Activated CD8-positive, alpha-beta T cell treated with anti-CD3 and anti-CD28 coated beads, Interleukin-2, amount 10 ng/mL, durations not matched to agents 7 days and 5 days (primary cell): ENCODE results near the gene FBXW5. TPM values are rescaled to one million over a fixed set of nuclear protein-coding genes. Genes with fewer than 3 reads are reported as not detected.

Experiments used
- ATAC-seq: fragments of 150-1000 bp; cut with Tn5 transposase; one replicate; pipeline ENCODE4 v1.10.0; 2021; ENCODE audit warnings: moderate library complexity
- CTCF ChIA-PET: fragments of 350-600 bp; sonication (Branson Sonifier 250); formaldehyde crosslinking; loops from one replicate; lab custom pipeline; 2021; ENCODE audit warnings: antibody characterized with exemption; lab: Charles Lee
- POLR2A ChIA-PET: fragments of 350-600 bp; sonication (Branson Sonifier 250); formaldehyde crosslinking; loops from one replicate; lab custom pipeline; 2021; ENCODE audit warnings: antibody characterized with exemption; lab: Charles Lee
- DNase-seq: peaks from one replicate; pipeline ENCODE4 v3.0.0-alpha.2; 2020
- H3K27ac Mint-ChIP-seq: one replicate; pipeline ENCODE4 v1.8.0; 2021; ENCODE audit warnings: mild to moderate bottlenecking, mixed read lengths
- H3K27me3 Mint-ChIP-seq: one replicate; pipeline ENCODE4 v1.8.0; 2021; ENCODE audit warnings: low read depth, mixed read lengths
- H3K36me3 Mint-ChIP-seq: one replicate; pipeline ENCODE4 v1.8.0; 2021; ENCODE audit warnings: low read depth, mixed read lengths
- H3K4me1 Mint-ChIP-seq: one replicate; pipeline ENCODE4 v1.8.0; 2021; ENCODE audit warnings: low read depth, mixed read lengths
- H3K4me3 Mint-ChIP-seq: one replicate; pipeline ENCODE4 v1.8.0; 2021; ENCODE audit warnings: mild to moderate bottlenecking, mixed read lengths
- H3K9me3 Mint-ChIP-seq: one replicate; pipeline ENCODE4 v1.8.0; 2022; ENCODE audit warnings: mixed read lengths; ENCODE audit not compliant: insufficient read depth
- total RNA-seq, 2 experiments: library from RNA; stranded (reverse); gene quantifications; one replicate each; pipeline ENCODE4 v1.2.3, GENCODE V29; 2021

FBXW5 gene
- total RNA-seq, 2 experiments from 2014 or later = 103 to 104 TPM

DNA sequence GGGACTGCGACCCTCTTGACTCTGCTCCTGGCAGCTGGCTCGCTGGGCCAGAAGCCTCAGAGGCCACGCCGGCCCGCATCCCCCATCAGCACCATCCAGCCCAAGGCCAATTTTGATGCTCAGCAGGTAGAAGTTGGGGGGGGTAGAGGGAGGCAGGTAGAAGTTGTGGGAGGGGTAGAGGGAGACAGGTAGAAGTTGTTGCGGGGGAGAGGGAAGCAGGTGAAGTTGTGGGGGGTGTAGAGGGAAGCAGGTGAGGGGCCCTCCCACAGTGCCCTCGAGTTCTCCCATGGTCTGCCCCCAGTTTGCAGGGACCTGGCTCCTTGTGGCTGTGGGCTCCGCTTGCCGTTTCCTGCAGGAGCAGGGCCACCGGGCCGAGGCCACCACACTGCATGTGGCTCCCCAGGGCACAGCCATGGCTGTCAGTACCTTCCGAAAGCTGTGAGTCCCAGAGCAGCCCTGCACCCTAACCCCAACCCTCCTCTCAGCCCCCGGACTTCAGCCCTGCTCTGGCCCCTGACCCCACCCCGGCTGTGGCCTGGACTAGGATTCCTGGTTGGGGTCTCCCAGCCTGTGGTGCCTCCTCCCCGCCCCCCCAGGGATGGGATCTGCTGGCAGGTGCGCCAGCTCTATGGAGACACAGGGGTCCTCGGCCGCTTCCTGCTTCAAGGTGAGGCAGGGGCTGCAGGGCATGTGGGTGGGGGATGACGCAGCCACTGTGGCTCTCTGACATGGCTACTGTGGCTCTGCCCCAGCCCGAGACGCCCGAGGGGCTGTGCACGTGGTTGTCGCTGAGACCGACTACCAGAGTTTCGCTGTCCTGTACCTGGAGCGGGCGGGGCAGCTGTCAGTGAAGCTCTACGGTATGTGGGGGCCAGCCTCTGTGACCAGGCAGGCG, 1.0 kb upstream of the FBXW5 start:
- Mint-ChIP-seq H3K4me3 (peak overlapping the region; percentile 65), H3K27me3 (no peaks in the 10 kb centered on the region), H3K27ac (peak overlapping the region; percentile 91), H3K4me1 (peaks cover 21% of the 10 kb centered on the region), H3K36me3 (peaks cover 18% of the 10 kb centered on the region), H3K9me3 (no peaks in the 10 kb centered on the region)
- ATAC-seq (no peak), DNase-seq (no peak)
- CTCF ChIA-PET = interaction anchor here (1.5 to 5.5 kb wide), 2 partner anchors 90 to 103 kb away, joined by 5 to 146 read pairs; partner anchors contain the start of gene AJM1
- POLR2A ChIA-PET = no interaction called here

DNA sequence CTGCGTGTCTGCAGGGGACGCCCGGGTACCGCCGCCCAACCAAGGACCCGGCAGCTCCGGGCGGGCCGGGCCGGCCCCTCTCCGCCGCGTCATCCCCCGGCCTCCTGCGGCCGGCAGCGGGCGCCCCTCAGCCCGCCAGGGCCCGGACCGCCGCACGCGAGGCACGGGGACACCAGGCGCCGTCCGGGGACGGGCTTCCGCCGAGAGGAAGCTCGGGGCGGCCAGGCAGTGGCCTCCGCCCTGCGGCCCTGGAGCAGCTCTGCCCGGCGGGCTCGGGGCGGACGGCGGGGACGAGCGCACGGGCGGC, 373 bp downstream of the FBXW5 start:
- CTCF ChIA-PET = interaction anchor here (0.8 to 1.5 kb wide), 6 partner anchors 56 to 156 kb away, joined by 3 to 5 read pairs (median 4); partner anchors contain the start of genes AJM1 and NPDC1
- Mint-ChIP-seq H3K4me1 (peaks cover 21% of the 10 kb centered on the region), H3K4me3 (peak overlapping the region; percentile 79), H3K36me3 (peaks cover 21% of the 10 kb centered on the region), H3K27me3 (no peaks in the 10 kb centered on the region), H3K9me3 (no peaks in the 10 kb centered on the region), H3K27ac (peak overlapping the region; percentile 80)
- ATAC-seq (peak; percentile 57), DNase-seq (no peak)
- POLR2A ChIA-PET = interaction anchor here (0.6 to 1.0 kb wide), 3 partner anchors 25 to 244 kb away, joined by 3 read pairs; partner anchors contain the start of gene ABCA2

DNA sequence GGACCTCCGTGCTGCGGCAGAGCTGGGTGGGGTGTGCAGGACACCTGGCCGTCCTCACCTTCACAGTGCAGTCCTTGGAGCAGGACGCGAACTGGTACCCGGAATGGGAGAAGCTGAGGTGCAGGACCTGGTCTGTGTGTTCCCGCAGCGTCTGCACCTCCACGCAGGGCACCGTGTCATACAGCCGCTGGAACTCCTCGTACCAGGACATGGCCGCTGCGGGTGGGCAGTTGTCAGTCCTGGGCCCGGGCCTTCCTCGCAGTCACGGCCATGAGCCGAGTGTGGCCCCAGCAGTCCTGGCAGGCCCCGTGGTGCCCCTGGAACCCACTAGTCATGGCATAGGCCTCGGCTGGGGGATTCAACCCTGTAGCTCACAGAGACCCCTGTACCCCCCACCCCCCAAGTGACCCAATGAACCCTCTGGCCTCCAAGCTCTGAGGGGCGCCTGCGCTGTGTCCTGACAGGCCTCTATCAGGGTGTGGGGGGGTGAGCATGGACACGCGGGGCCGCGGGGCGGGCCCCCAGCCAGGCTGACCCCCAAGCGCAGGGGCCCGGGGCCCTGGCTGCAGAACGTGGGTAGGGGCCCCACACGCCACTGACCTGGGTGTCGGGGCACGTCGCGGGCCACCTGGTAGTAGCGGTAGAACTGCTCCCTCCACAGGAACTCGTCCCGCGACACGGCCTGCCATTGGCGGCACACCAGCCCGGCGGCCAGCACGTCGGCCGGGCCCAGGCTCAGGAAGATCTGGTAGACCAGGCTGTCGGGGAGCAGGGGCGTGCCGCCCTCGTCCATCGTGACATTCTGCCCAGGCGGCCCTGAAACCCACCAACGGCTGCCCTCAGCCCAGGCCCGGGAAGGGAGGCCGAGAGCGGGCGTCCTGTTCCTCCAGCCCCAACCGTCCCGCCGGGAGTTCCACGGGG, 987 bp downstream of the FBXW5 start:
- Mint-ChIP-seq H3K4me1 (peaks cover 19% of the 10 kb centered on the region), H3K27ac (peak overlapping the region; percentile 80), H3K36me3 (peaks cover 24% of the 10 kb centered on the region), H3K9me3 (no peaks in the 10 kb centered on the region), H3K27me3 (no peaks in the 10 kb centered on the region), H3K4me3 (peak overlapping the region; percentile 79)
- peak; percentile 65 for DNase-seq
- peak; percentile 38 for ATAC-seq
- ChIA-PET CTCF (interaction anchor here (0.8 to 1.5 kb wide), 6 partner anchors 57 to 155 kb away, joined by 3 to 5 read pairs (median 4); partner anchors contain the start of genes AJM1 and NPDC1), POLR2A (interaction anchor here (0.6 to 1.0 kb wide), 3 partner anchors 26 to 244 kb away, joined by 3 read pairs; partner anchors contain the start of gene ABCA2)

DNA sequence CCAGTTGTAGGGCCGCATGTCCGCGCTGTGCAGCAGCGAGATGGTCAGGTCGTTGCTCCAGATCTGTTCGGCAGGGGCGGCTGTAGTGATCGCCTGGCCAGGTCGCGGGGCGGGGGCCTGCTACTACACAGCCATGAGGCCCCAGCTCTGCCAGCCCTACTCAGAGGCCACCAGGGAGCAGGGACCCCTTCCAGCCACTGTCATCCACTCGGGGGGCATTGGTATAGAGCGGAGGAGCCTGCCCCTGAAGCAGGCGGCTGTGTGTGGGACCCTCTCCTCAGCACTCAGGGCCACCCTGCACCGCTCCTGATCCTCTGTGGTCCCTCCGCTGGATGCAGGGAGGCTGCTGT, 1.7 kb downstream of the FBXW5 start:
- ATAC-seq = no peak
- Mint-ChIP-seq H3K27me3 (no peaks in the 10 kb centered on the region), H3K27ac (no peak overlapping the region), H3K36me3 (peaks cover 26% of the 10 kb centered on the region), H3K4me3 (peak overlapping the region; percentile 79), H3K9me3 (no peaks in the 10 kb centered on the region), H3K4me1 (peaks cover 15% of the 10 kb centered on the region)
- ChIA-PET CTCF (no interaction called here), POLR2A (no interaction called here)
- DNase-seq = no peak

DNA sequence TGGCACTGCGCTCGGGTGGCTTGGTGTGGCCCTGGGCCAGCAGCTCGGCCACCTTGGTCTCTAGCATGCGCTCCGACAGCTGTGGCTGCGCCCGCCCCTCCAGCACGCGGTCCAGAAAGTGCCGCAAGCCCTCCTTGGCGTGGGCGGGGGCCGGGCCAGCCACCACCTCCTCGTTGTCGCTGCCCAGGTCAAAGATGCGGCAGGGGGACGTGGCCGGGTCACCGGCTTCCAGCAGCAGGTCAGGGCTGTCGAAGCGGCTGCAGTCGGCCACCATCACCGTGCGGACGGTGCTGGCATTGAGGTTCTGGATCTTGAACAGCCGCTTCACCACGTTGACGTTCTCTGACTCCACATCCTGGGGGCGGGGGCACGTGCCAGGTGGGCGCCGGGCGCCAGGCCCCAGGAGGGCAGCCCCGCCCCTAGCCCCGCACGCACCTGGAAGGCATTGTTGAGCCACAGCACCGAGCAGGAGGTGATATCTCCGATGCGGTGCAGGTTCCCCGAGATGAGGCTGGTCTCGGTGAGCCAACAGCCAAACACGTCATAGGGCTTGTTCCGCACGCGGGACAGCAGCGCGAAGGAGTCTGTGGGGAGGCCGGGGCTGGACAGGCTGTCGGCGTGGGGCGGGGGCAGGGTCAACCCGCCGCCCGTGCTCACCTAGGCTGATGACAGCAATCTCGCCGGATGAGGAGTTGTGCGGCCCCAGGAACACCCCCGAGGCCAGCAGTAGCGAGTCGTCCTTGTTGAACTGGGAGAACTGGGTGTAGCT, 2.2 kb downstream of the FBXW5 start:
- H3K27ac Mint-ChIP-seq = no peak overlapping the region
- peaks cover 15% of the 10 kb centered on the region for H3K4me1 Mint-ChIP-seq
- no peaks in the 10 kb centered on the region for H3K27me3 Mint-ChIP-seq
- DNase-seq (no peak), ATAC-seq (no peak)
- peak overlapping the region; percentile 79 for H3K4me3 Mint-ChIP-seq
- ChIA-PET POLR2A (no interaction called here), CTCF (no interaction called here)
- H3K9me3 Mint-ChIP-seq = no peaks in the 10 kb centered on the region
- H3K36me3 Mint-ChIP-seq = peaks cover 30% of the 10 kb centered on the region

DNA sequence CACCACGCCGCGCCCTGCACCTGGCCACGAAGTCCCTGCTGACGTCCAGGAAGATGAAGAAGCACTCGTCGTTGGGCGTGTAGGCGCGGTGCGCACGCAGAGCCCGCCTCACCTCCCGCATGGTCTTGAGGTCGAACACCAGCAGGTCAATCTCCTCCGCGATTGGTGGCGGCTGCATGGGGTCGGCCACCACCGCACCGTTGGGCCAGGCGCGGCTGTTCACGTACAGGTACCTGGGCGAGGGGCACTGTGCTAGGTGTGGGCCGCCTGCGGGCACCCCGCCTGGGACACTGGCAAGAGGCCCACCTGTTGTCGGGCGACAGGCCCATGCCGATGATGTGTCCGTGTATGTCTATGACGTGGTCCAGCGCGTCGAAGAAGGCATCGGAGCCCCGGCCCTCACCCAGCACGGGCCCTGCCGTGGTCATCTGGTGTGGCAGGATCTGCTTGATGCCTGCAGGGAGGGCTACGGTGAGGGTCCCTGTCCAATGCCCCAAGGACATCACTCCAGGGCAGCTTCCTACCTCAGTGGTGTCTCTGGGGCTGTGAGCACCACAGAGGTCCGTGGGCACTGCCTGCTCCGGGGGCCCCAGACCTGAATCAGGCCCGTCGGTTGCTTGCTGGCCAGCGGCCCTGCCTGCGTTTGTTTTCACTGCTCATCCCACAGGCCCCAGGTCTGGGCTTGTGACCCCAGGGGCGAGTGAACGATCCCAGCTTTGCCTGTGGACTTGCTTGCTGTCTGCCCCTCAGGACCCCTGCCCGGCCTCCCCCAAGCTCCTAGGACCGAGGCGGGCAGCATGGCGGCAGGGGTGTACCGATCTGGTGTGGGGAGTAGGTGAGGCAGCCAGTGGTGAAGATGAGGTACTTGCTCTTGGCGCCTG, 3.1 kb downstream of the FBXW5 start:
- POLR2A ChIA-PET = no interaction called here
- Mint-ChIP-seq H3K4me1 (peaks cover 13% of the 10 kb centered on the region), H3K4me3 (no peak overlapping the region)

DNA sequence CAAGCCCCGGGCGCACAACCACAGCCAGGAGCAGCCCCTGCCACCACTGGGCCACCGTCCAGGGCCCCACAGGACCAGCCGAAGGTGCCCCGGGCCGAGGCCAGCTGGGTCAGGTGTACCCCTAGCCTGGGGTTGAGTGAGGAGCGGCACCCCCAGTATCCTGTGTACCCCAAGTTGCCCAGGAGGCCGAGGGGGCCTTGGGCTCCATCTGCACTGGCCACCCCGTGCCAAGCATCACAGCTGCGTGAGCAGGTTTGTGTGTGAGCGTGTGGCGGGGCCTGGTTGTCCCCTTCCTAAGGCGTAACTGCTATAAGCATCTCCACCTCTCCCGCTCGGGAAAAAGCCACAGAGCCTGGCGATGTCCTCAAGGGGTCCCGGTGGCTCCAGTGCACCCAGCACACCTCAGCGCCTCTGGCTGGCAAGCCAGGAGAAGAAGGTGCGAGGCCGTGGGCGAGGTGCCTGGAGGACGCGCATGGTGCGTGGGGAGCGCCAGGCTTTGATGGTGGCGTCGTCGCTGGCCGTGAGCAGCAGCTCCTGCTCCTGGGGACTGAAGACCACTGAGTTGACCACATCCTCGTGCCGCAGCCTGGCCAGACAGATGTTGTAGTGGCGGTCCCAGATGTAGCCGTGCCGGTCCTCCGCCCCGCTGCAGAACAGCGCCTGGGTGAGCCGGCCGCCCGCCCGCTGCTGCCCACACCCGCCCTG, 3.9 kb downstream of the FBXW5 start:
- ChIA-PET POLR2A (no interaction called here), CTCF (no interaction called here)
- no peaks in the 10 kb centered on the region for H3K9me3 Mint-ChIP-seq
- H3K27ac Mint-ChIP-seq = no peak overlapping the region
- ATAC-seq (no peak), DNase-seq (no peak)
- no peak overlapping the region for H3K4me3 Mint-ChIP-seq
- H3K27me3 Mint-ChIP-seq = no peaks in the 10 kb centered on the region
- H3K36me3 Mint-ChIP-seq = peaks cover 37% of the 10 kb centered on the region
- peaks cover 13% of the 10 kb centered on the region for H3K4me1 Mint-ChIP-seq

More for the DNA sequence above, 3.1 kb downstream of the FBXW5 start:
- no peak overlapping the region for H3K27ac Mint-ChIP-seq
- CTCF ChIA-PET = no interaction called here
- H3K9me3 Mint-ChIP-seq = no peaks in the 10 kb centered on the region
- DNase-seq (no peak), ATAC-seq (no peak)
- H3K27me3 Mint-ChIP-seq = no peaks in the 10 kb centered on the region
- H3K36me3 Mint-ChIP-seq = peaks cover 34% of the 10 kb centered on the region

DNA sequence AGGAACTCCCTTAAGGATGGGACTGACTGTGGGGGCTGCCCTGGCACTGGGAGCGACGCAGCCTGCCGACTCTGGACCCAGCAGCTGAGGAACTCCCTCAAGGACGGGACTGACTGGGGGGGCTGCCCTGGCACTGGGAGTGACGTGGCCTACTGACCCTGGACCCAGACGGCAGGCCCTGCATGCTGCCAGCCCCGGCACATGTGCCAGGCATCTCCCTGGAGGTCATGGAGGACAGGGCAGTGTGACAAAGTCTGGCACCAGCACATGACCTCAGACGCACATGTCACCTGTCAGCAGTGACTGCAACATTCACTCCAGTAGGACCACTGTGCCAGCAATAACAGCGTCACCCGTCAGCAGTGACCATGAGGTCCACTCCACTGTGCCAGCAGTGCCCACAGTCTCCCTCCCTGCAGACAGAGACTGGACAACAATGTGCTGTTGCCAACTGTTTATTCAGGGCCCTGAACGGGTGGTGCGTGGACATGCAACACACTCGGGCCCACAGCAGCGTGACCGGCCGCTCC, 4.5 kb downstream of the FBXW5 start:
- H3K27me3 Mint-ChIP-seq = no peaks in the 10 kb centered on the region
- H3K9me3 Mint-ChIP-seq = no peaks in the 10 kb centered on the region
- no peak overlapping the region for H3K27ac Mint-ChIP-seq
- H3K36me3 Mint-ChIP-seq = peaks cover 37% of the 10 kb centered on the region
- ATAC-seq (no peak), DNase-seq (no peak)
- CTCF ChIA-PET = no interaction called here
- peaks cover 8% of the 10 kb centered on the region for H3K4me1 Mint-ChIP-seq
- H3K4me3 Mint-ChIP-seq = no peak overlapping the region
- POLR2A ChIA-PET = no interaction called here

DNA sequence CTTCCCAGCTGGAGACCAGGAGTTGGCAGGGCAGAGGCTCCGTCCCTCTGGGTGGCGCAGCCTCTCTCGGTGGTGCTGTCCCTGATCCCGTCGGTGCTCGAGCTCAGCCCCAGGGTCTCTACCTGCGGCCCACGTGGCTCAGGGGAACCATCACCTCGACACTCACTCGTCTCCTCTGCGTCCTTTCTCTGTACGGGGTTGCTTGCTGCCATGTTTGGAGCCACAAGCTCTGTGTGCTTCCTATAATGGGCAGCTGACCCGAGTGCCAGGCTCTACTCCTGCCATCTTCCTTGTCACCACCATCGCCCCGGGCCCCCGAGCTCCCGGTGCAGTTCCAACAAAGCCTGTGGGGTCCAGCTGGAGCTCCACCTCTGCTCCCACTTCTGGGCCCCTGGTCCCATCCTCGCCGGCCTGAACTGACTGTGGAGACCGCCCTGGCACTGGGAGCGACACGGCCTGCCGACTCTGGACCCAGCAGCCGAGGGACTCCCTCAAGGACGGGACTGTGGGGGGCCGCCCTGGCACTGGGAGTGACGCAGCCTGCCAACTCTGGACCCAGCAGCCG, 5.0 kb downstream of the FBXW5 start:
- ChIA-PET CTCF (no interaction called here), POLR2A (no interaction called here)

More for the DNA sequence above, 5.0 kb downstream of the FBXW5 start:
- peaks cover 41% of the 10 kb centered on the region for H3K36me3 Mint-ChIP-seq
- no peak for DNase-seq
- H3K4me3 Mint-ChIP-seq = no peak overlapping the region
- H3K27me3 Mint-ChIP-seq = no peaks in the 10 kb centered on the region
- ATAC-seq = no peak
- peaks cover 4% of the 10 kb centered on the region for H3K4me1 Mint-ChIP-seq
- H3K27ac Mint-ChIP-seq = no peak overlapping the region
- no peaks in the 10 kb centered on the region for H3K9me3 Mint-ChIP-seq
